Activated CD8-positive, alpha-beta memory T cell treated with anti-CD3 and anti-CD28 coated beads for 36 hours (primary cell): ENCODE results near the gene NOS1. TPM values are rescaled to one million over a fixed set of nuclear protein-coding genes. Genes with fewer than 3 reads are reported as not detected.
"Not testable (repeated sequence)": the region's sequence is repeated elsewhere in the genome, so short reads cannot be mapped to it uniquely, and the experiment has no call there.

ENCODE experiments used
- CTCF ChIA-PET: fragments of 350-600 bp; sonication (Branson Sonifier 250); formaldehyde crosslinking; loops from one replicate; lab custom pipeline; 2021; ENCODE audit warnings: antibody characterized with exemption; lab: Charles Lee
- POLR2A ChIA-PET: fragments of 350-600 bp; sonication (Branson Sonifier 250); formaldehyde crosslinking; loops from one replicate; lab custom pipeline; 2021; ENCODE audit warnings: antibody characterized with exemption; lab: Charles Lee
- total RNA-seq, 2 experiments: library from RNA; stranded (reverse); gene quantifications; one replicate each; pipeline ENCODE4 v1.2.3, GENCODE V29; 2021

Gene NOS1
- not detected for total RNA-seq

GRCh38 chr12:117361347-117361751 is at the start of gene NOS1:
Gene NOS1 (minus strand): TSS chr12:117361626. CDS start chr12:117331069, 30,557 bp downstream.
- CTCF ChIA-PET: no interaction called here
- POLR2A ChIA-PET: no interaction called here

- ChIA-PET POLR2A (no interaction called here), CTCF (no interaction called here)
Observed at GRCh38 chr12:117409286-117409685, 47.9 kb upstream of the NOS1 start.

GRCh38 chr12:117408161-117408791 is 46.9 kb upstream of the NOS1 start:
- POLR2A ChIA-PET: no interaction called here
- CTCF ChIA-PET: no interaction called here

- POLR2A ChIA-PET: no interaction called here
- CTCF ChIA-PET: interaction anchor here (0.8 kb wide), 1 partner anchor 10 kb away, joined by 3 read pairs; no protein-coding TSS in a partner anchor
Observed at GRCh38 chr12:117404940-117405339, 43.5 kb upstream of the NOS1 start.

- CTCF ChIA-PET: no interaction called here
- POLR2A ChIA-PET: no interaction called here
Observed at GRCh38 chr12:117404203-117404853, 42.9 kb upstream of the NOS1 start.

- CTCF ChIA-PET: no interaction called here
- POLR2A ChIA-PET: no interaction called here
Observed at GRCh38 chr12:117403586-117404139, 42.2 kb upstream of the NOS1 start.

GRCh38 chr12:117402363-117402762 is 40.9 kb upstream of the NOS1 start:
- ChIA-PET CTCF (no interaction called here), POLR2A (no interaction called here)

- POLR2A ChIA-PET: no interaction called here
Observed at GRCh38 chr12:117400912-117401311, 39.5 kb upstream of the NOS1 start.

GRCh38 chr12:117398482-117398881 is 37.1 kb upstream of the NOS1 start:
- CTCF ChIA-PET, POLR2A ChIA-PET: not testable (repeated sequence)

More at GRCh38 chr12:117400912-117401311, 39.5 kb upstream of the NOS1 start:
- CTCF ChIA-PET: no interaction called here

GRCh38 chr12:117395766-117396165 is 34.3 kb upstream of the NOS1 start:
- ChIA-PET POLR2A (no interaction called here), CTCF (interaction anchor here (0.8 kb wide), 1 partner anchor 9 kb away, joined by 3 read pairs; no protein-coding TSS in a partner anchor)

GRCh38 chr12:117394491-117394890 is 33.1 kb upstream of the NOS1 start:
- CTCF ChIA-PET: no interaction called here
- POLR2A ChIA-PET: no interaction called here

- POLR2A ChIA-PET: no interaction called here
- CTCF ChIA-PET: no interaction called here
Observed at GRCh38 chr12:117393656-117394055, 32.2 kb upstream of the NOS1 start.

- POLR2A ChIA-PET: no interaction called here
- CTCF ChIA-PET: no interaction called here
Observed at GRCh38 chr12:117390866-117391265, 29.4 kb upstream of the NOS1 start.

GRCh38 chr12:117388951-117389446 is 27.6 kb upstream of the NOS1 start:
- ChIA-PET POLR2A (no interaction called here), CTCF (no interaction called here)

- ChIA-PET POLR2A (no interaction called here), CTCF (no interaction called here)
Observed at GRCh38 chr12:117387832-117388231, 26.4 kb upstream of the NOS1 start.

- POLR2A ChIA-PET: no interaction called here
- CTCF ChIA-PET: no interaction called here
Observed at GRCh38 chr12:117384735-117385134, 23.3 kb upstream of the NOS1 start.

GRCh38 chr12:117380083-117380482 is 18.7 kb upstream of the NOS1 start:
- CTCF ChIA-PET: no interaction called here
- POLR2A ChIA-PET: no interaction called here

- ChIA-PET POLR2A (no interaction called here), CTCF (no interaction called here)
Observed at GRCh38 chr12:117377758-117378157, 16.3 kb upstream of the NOS1 start.

- POLR2A ChIA-PET: no interaction called here
- CTCF ChIA-PET: no interaction called here
Observed at GRCh38 chr12:117370588-117370987, 9.2 kb upstream of the NOS1 start.

- CTCF ChIA-PET, POLR2A ChIA-PET: not testable (repeated sequence)
Observed at GRCh38 chr12:117370000-117370399, 8.6 kb upstream of the NOS1 start.
